SH-SY5Y (cell line): ENCODE data around the gene PRR5.

Experiments used
- GATA2 ChIP-seq: IDR thresholded peaks from 2 replicates; pipeline ENCODE4 v1.6.1; 2011; ENCODE audit warnings: mild to moderate bottlenecking, low read depth, low read length
- GATA3 ChIP-seq: IDR thresholded peaks from 2 replicates; pipeline ENCODE4 v1.6.1; 2011; ENCODE audit warnings: low read depth, mild to moderate bottlenecking, low read length, moderate library complexity

- TF ChIP-seq GATA3 (no peak), GATA2 (no peak)
Observed at GRCh38 chr22:44661659-44662569, 40.1 kb upstream of the PRR5 start.
